IMR-90 (cell line): Measurements from ENCODE around the gene DPRX.

Experiments used
- BHLHE40 ChIP-seq: fragments of 150-350 bp; IDR thresholded peaks from 2 replicates; pipeline ENCODE4 v1.6.1; 2016; ENCODE audit warnings: mild to moderate bottlenecking, low read depth, low read length
- CEBPB ChIP-seq: IDR thresholded peaks from 2 replicates; pipeline ENCODE4 v1.6.1; 2012; ENCODE audit warnings: low read depth, low read length, improper control_type of control experiment
- FOS ChIP-seq: fragments of 150-350 bp; IDR thresholded peaks from 2 replicates; pipeline ENCODE4 v1.6.1; 2016; ENCODE audit warnings: low read depth, low read length
- MXI1 ChIP-seq: IDR thresholded peaks from 2 replicates; pipeline ENCODE4 v1.6.1; 2012; ENCODE audit warnings: low read depth, mild to moderate bottlenecking, low read length, moderate library complexity, borderline replicate concordance
- NFE2L2 ChIP-seq: fragments of 150-350 bp; IDR thresholded peaks from 2 replicates; pipeline ENCODE4 v1.6.1; 2016; ENCODE audit warnings: low read depth, mild to moderate bottlenecking, low read length
- POLR2A ChIP-seq: IDR thresholded peaks from 2 replicates; pipeline ENCODE4 v1.6.1; 2012; ENCODE audit warnings: mild to moderate bottlenecking, low read depth, low read length
- RAD21 ChIP-seq: IDR thresholded peaks from 2 replicates; pipeline ENCODE4 v1.6.1; 2012; ENCODE audit warnings: low read length, improper control_type of control experiment
- RCOR1 ChIP-seq: IDR thresholded peaks from 2 replicates; pipeline ENCODE4 v1.6.1; 2012; ENCODE audit warnings: mild to moderate bottlenecking, low read length, improper control_type of control experiment; ENCODE audit not compliant: insufficient replicate concordance
- RFX5 ChIP-seq: IDR thresholded peaks from 2 replicates; pipeline ENCODE4 v1.8.0; 2012; ENCODE audit warnings: low read depth, mild to moderate bottlenecking, low read length, moderate library complexity
- SMC3 ChIP-seq: fragments of 150-350 bp; IDR thresholded peaks from 2 replicates; pipeline ENCODE4 v1.6.1; 2016; ENCODE audit warnings: low read depth, mild to moderate bottlenecking, antibody characterized with exemption, low read length, moderate library complexity
- TF ChIP-seq, protein P1 (sequence below): conservative IDR thresholded peaks from 2 replicates; pipeline ENCODE4 v1.5.1; 2012; ENCODE audit warnings: mild to moderate bottlenecking, low read depth, low read length, improper control_type of control experiment
- TF ChIP-seq, protein P2 (sequence below): fragments of 150-350 bp; IDR thresholded peaks from 2 replicates; pipeline ENCODE4 v1.6.1; 2016; ENCODE audit warnings: low read depth, mild to moderate bottlenecking, low read length, moderate library complexity, borderline replicate concordance
- TF ChIP-seq, protein P3 (sequence below): fragments of 150-350 bp; IDR thresholded peaks from 2 replicates; pipeline ENCODE4 v1.6.1; 2017; ENCODE audit warnings: mild to moderate bottlenecking, antibody characterized with exemption, low read length, low read depth

DNA sequence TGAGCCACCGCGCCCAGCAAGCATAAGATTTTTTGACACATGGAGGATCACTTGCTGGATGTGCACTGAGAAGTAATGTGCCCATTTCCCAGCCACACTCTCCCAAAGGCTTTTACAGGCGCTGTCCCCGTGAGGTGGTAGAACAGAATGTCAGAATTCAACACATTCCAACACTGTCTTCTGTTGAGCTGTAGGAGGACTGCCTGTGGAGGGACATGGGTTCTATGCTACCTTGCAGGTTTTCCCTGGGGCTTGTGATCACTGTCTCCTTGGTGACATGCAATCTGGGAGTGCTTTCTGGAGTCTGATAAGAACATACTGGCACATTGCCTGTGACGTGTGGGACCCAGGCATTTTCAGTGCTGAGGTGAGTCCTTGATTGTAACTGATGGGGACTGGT is 38.5 kb downstream of the DPRX start:
- TF ChIP-seq, protein P1, sequence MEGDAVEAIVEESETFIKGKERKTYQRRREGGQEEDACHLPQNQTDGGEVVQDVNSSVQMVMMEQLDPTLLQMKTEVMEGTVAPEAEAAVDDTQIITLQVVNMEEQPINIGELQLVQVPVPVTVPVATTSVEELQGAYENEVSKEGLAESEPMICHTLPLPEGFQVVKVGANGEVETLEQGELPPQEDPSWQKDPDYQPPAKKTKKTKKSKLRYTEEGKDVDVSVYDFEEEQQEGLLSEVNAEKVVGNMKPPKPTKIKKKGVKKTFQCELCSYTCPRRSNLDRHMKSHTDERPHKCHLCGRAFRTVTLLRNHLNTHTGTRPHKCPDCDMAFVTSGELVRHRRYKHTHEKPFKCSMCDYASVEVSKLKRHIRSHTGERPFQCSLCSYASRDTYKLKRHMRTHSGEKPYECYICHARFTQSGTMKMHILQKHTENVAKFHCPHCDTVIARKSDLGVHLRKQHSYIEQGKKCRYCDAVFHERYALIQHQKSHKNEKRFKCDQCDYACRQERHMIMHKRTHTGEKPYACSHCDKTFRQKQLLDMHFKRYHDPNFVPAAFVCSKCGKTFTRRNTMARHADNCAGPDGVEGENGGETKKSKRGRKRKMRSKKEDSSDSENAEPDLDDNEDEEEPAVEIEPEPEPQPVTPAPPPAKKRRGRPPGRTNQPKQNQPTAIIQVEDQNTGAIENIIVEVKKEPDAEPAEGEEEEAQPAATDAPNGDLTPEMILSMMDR, result no peak
- TF ChIP-seq RFX5 (no peak), BHLHE40 (no peak), CEBPB (no peak), POLR2A (no peak), RAD21 (no peak), FOS (no peak), RCOR1 (no peak), SMC3 (no peak), NFE2L2 (no peak), MXI1 (no peak)
- TF ChIP-seq, protein P2, sequence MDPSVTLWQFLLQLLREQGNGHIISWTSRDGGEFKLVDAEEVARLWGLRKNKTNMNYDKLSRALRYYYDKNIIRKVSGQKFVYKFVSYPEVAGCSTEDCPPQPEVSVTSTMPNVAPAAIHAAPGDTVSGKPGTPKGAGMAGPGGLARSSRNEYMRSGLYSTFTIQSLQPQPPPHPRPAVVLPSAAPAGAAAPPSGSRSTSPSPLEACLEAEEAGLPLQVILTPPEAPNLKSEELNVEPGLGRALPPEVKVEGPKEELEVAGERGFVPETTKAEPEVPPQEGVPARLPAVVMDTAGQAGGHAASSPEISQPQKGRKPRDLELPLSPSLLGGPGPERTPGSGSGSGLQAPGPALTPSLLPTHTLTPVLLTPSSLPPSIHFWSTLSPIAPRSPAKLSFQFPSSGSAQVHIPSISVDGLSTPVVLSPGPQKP, result no peak
- TF ChIP-seq, protein P3, sequence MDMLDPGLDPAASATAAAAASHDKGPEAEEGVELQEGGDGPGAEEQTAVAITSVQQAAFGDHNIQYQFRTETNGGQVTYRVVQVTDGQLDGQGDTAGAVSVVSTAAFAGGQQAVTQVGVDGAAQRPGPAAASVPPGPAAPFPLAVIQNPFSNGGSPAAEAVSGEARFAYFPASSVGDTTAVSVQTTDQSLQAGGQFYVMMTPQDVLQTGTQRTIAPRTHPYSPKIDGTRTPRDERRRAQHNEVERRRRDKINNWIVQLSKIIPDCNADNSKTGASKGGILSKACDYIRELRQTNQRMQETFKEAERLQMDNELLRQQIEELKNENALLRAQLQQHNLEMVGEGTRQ, result no peak
